Upper lobe of left lung (tissue), 4 donors: ENCODE data around the gene NEK4.

Experiments used
- CTCF ChIP-seq, 6 experiments: fragments of 450-650 bp in 4 of 6; fragments of 200-600 bp in 2 of 6; sonication (generic) in 2 of 6; IDR thresholded peaks; one replicate each; pipeline ENCODE4 v1.5.1; 2016 to 2019; ENCODE audit warnings: antibody characterized with exemption in 6 of 6
- EP300 ChIP-seq, 4 donors: sonication (generic); formaldehyde crosslinking; IDR thresholded peaks; one replicate each; pipeline ENCODE4 v1.5.1; 2017; ENCODE audit warnings: antibody characterized with exemption in 4 of 4, control low read depth in 2 of 4
- POLR2A ChIP-seq, 4 donors: fragments of 450-650 bp; IDR thresholded peaks; one replicate each; pipeline ENCODE4 v1.5.1; 2016 to 2017; ENCODE audit warnings: antibody characterized with exemption in 4 of 4, mild to moderate bottlenecking in 2 of 4

GRCh38 chr3:52670621-52671521 is 99.9 kb downstream of the NEK4 start:
- no peak for TF ChIP-seq CTCF (IDR thresholded peaks at IDR 0.05)
- TF ChIP-seq EP300 (IDR thresholded peaks at IDR 0.05) = no peak
- no peak for TF ChIP-seq POLR2A (IDR thresholded peaks at IDR 0.05)
